NCI-H2107 treated with DMSO at 0.1 percent for 48 hours (cell line): ENCODE data around the gene USP48.

Experiments used
- DNase-seq: peaks from one replicate; lab custom pipeline; 2025; ENCODE audit not compliant: unreplicated experiment; lab: John Stamatoyannopoulos, UW

Gene USP48

DNA sequence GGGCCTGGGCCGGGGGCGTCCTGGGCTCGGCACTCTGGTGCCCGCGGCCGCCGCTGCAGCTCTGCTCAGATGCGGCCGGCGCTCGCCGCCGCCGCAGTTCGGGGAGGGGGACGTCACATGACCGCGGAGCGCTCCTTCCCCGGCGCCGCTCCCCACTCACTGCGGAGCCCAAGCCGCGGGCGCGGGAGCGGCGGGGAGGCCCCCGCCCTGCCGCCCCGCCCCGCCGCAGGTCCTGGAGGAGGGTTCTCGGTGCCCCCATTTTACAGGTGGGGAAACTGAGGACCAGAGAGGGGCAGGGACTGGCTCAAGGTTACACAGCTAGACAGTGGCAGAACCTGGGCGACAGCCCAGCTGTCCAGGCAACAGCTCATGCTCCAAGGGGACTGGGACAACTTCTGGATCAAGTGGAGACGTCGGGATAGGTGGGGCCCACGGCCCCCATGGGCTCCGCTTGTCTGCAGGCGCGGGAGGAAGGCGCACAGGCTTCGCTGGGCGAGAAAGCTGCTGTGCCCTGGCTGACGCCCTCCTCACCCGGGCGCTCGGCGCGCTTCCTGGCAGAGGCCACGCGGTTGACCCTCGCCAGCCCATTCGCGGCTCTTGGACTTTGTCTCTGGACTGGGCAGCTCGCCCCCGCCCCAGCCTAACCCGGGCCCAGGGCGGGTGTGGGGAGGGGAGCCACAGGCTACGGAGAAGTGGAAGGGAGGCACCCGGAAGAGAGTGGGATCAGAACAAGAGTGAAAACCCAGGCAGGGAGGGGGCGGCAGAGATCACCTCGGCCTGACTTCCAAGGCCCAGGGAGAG is 113.5 kb downstream of the USP48 start, which contains the start of gene RAP1GAP:
RAP1GAP (minus strand) TSS at position 100 of the 801 bp plus-strand sequence. CDS start 49,325 bp downstream, outside the sequence.
- DNase-seq: peak; percentile 3

DNA sequence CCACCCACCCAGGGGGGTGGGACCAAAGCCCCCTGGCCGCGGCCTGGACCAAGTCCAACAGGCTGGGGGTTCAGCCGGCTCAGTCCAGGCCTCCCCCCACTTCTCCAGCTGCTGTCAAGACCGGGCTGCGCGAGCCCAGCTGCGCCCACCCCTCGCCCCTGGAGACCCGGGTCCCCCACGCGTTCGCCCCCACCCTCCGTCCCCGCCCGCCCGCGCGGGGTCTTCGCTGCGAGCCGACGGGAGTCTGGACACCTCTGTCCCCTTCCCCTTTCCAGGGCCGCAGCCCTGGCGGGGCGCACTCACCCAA is 114.0 kb downstream of the USP48 start:
- no peak for DNase-seq

DNA sequence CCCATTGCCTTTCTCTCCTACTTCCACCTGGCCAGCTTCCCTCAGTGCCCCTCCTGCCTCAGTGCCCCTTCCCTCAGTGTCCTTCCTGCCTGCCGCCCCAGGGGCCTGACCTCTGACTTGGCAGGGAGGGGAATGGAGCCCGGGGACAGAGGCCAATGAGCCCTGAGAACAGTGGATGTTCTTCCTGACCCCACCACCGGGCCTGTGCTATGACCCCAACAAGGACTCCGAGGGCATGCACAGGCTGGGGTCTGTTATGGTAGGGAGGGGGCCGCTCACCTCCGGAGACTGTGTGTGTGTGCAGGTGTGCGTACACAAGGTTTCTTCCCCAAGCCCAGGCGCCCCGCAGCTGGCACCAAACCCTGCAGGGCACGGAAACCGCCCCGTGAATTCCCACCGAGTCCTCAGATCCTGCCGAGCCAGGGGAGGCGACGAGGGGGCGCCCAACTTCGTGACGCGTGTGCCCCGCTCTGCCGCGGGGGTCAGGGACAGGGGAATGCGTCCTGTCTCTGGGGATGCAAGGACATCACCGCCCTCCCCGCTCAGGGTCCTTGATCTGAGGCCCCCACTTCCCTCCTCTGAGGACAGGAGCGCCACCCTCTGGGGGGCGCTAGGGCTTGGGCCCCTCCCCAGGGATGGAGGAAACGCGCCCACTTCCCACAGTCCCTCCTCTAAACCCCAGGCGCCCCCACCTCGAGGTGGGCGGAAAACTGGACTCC is 114.6 kb downstream of the USP48 start:
- no peak for DNase-seq

- no peak for DNase-seq
Measured at GRCh38 chr1:21667348-21668231, 115.4 kb downstream of the USP48 start.

- no peak for DNase-seq
Measured at GRCh38 chr1:21666576-21667320, 116.2 kb downstream of the USP48 start.

- DNase-seq: no peak
Measured at GRCh38 chr1:21665711-21666575, 117.0 kb downstream of the USP48 start.

DNA sequence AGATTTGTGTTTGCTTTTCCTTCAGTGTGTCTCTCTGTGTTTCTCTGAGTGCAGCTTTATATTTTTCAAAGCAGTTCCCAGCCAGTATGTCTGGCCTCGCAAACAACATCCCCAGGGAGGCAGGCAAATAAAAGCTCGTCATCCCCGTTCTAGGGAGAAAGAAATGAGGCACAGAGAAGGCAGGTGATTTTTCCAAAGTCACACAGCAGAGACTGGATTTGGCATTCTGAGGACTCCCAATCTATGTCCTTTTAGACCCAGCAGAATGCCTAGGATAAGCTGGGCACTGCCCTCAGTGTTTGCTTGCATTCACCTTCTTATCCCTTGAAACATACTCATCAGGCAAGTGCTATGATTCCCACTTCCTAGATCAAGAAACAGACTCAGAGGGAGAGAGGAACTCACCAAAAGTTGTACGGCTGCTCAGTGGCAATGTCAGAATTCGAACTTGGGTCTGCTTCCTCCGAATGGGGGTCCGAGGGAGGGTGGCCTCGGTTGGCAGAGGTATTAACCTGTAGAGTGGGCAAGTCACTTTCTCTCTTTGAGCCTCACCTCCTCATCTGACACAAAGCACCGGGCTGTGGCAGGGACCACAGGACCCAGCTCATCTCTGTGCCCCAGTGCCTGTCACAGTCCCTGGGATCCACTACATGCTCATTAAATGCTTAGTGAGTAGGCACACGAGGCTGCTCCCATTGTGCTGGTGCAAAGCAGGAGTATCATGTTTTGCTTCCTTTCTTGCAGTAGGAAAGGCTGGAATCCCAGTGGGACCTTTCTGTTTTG is 118.0 kb downstream of the USP48 start:
- DNase-seq: no peak

DNA sequence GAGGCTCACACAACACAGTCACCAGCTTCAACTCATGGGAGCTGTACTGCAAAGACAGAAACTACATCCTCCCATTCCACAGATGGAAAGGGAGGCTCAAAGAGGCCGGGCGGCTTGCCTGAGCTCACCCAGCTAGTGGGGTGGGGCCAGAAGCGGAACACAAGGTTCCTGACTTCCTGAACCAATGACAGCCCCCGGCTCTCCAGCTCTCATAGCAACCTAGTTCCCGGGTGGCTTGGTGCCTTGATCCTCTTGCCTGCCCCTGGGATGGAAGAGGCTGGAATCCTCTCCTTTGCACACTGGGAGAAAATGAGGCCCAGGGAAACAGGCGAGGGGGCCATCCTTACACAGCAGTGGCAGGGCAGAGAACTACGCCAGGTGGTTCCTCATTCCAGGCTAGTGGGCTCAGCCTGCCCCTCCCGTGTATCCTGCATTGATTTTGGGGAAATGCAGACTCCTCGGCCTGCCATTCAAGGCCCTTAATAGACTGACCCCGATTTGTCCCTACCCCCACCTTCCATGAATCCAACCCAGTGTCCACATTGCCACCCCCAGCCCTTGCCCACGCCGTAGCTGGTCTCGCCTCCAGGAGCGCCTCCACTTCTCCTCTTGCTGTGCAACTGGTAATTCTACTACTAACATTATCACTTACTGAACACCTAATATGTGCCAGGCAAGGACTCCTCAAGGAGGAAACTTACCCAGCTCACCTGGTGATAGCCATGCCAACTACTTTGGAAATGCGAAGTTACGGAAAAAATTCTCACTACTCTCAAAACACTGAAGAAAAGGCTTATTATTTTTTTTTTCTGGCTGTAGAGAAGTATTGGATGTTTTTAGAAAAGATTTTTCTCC is 118.8 kb downstream of the USP48 start:
- no peak for DNase-seq

- DNase-seq: no peak
Measured at GRCh38 chr1:21663248-21663950, 119.5 kb downstream of the USP48 start.

GRCh38 chr1:21662426-21663247 is 120.3 kb downstream of the USP48 start:
- DNase-seq: no peak

GRCh38 chr1:21661886-21662285 is 121.1 kb downstream of the USP48 start:
- no peak for DNase-seq

DNA sequence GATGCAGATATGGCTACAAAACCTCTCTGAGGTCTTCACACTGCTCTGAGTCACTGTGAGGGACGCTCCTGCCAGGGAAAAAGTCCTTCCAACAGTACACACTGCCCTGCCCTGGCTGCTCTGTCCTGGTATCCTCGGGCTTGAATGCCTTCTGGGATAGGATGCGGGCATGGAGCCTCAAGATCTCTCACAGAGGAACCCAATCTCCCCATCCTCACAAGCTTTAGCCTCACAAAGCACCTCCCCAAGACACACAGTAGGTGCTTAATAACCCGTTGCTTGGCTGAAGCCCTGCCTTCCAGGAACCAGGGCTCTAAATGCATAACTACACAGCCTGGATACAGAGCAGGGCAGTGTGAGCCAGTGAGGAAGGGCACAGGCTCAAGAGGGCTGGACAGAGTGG is 123.0 kb downstream of the USP48 start:
- no peak for DNase-seq

GRCh38 chr1:21659099-21659923 is 123.6 kb downstream of the USP48 start:
- DNase-seq: peak; percentile 34

GRCh38 chr1:21657456-21658190 is 125.3 kb downstream of the USP48 start:
- DNase-seq: no peak

GRCh38 chr1:21655748-21656147 is 127.2 kb downstream of the USP48 start:
- DNase-seq: no peak
